MM.1S (cell line): Measurements from ENCODE around the gene PSME2.
"Not testable (repeated sequence)": the region's sequence is repeated elsewhere in the genome, so short reads cannot be mapped to it uniquely, and the experiment has no call there.

Experiments used
- DNase-seq: peaks from one replicate; pipeline ENCODE4 v3.0.0-alpha.2; 2015
- H2AFZ ChIP-seq: fragments of 300-600 bp; sonication (generic); 2 replicates; pipeline ENCODE4 v1.6.0; 2016; ENCODE audit warnings: antibody characterized with exemption, low read length
- H3F3A ChIP-seq: fragments of 300-600 bp; sonication (generic); 2 replicates; pipeline ENCODE4 v1.6.1; 2016; ENCODE audit warnings: mild to moderate bottlenecking, antibody characterized with exemption, low read length, moderate library complexity, mixed read lengths; ENCODE audit not compliant: insufficient read depth
- H3K27ac ChIP-seq: fragments of 300-600 bp; sonication (generic); 2 replicates; pipeline ENCODE4 v1.5.1; 2016; ENCODE audit warnings: mild to moderate bottlenecking, low read length
- H3K27me3 ChIP-seq: fragments of 300-600 bp; sonication (generic); replicated peaks from 2 replicates; pipeline ENCODE4 v1.6.0; 2016; ENCODE audit warnings: low read length; ENCODE audit not compliant: insufficient read depth
- H3K36me3 ChIP-seq: fragments of 300-600 bp; sonication (generic); replicated peaks from 2 replicates; pipeline ENCODE4 v1.6.1; 2016; ENCODE audit warnings: mild to moderate bottlenecking, low read length, mixed read lengths; ENCODE audit not compliant: insufficient read depth
- H3K4me1 ChIP-seq: fragments of 300-600 bp; sonication (generic); 2 replicates; pipeline ENCODE4 v1.6.1; 2016; ENCODE audit warnings: low read length, mixed read lengths
- H3K4me2 ChIP-seq: fragments of 300-600 bp; sonication (generic); 2 replicates; pipeline ENCODE4 v1.6.0; 2016; ENCODE audit warnings: low read depth, low read length
- H3K4me3 ChIP-seq: fragments of 300-600 bp; sonication (generic); 2 replicates; pipeline ENCODE4 v1.5.1; 2016; ENCODE audit warnings: low read length, mixed read lengths
- H3K79me2 ChIP-seq: fragments of 300-600 bp; sonication (generic); 2 replicates; pipeline ENCODE4 v1.6.1; 2016; ENCODE audit warnings: mixed run types, low read length, mixed read lengths
- H3K9ac ChIP-seq: fragments of 300-600 bp; sonication (generic); 2 replicates; pipeline ENCODE4 v1.6.1; 2016; ENCODE audit warnings: low read length, mixed read lengths
- H3K9me2 ChIP-seq: fragments of 300-600 bp; sonication (generic); replicated peaks from 2 replicates; pipeline ENCODE4 v1.6.1; 2016; ENCODE audit warnings: mild to moderate bottlenecking, low read length, mixed read lengths; ENCODE audit not compliant: insufficient read depth
- H3K9me3 ChIP-seq: fragments of 300-600 bp; sonication (generic); replicated peaks from 2 replicates; pipeline ENCODE4 v1.6.1; 2016; ENCODE audit warnings: mild to moderate bottlenecking, low read length, mixed read lengths; ENCODE audit not compliant: insufficient read depth
- H4K20me1 ChIP-seq: fragments of 300-600 bp; sonication (generic); 2 replicates; pipeline ENCODE4 v1.6.1; 2016; ENCODE audit warnings: mild to moderate bottlenecking, low read length, moderate library complexity, mixed read lengths; ENCODE audit not compliant: insufficient read depth
- CTCF ChIP-seq: fragments of 300-600 bp; sonication (generic); IDR thresholded peaks from 2 replicates; pipeline ENCODE4 v1.5.1; 2016; ENCODE audit warnings: antibody characterized with exemption, low read length, mixed read lengths
- EZH2 ChIP-seq: fragments of 300-600 bp; sonication (generic); optimal IDR thresholded peaks from 2 replicates; pipeline ENCODE3; 2017; ENCODE audit warnings: low read depth, mild to moderate bottlenecking, antibody characterized with exemption, low read length, mixed read lengths
- EZH2phosphoT487 ChIP-seq: fragments of 300-600 bp; sonication (generic); IDR thresholded peaks from 2 replicates; pipeline ENCODE4 v1.6.1; 2018; ENCODE audit warnings: antibody characterized with exemption, low read length

Gene PSME2

GRCh38 chr14:24110060-24110459 is 36.4 kb downstream of the PSME2 start:
- Histone ChIP-seq H3K4me1 (peaks cover 18% of the 10 kb centered on the region), H3K9me3 (no peaks in the 10 kb centered on the region), H3K4me3 (no peak overlapping the region), H2AFZ (no peak overlapping the region), H3K9ac (no peak overlapping the region; the same call in 1 of the 2 replicates), H3K4me2 (peak overlapping the region; percentile 54), H3K27me3 (no peaks in the 10 kb centered on the region), H3F3A (peaks cover 22% of the 10 kb centered on the region), H3K79me2 (no peaks in the 10 kb centered on the region), H4K20me1 (no peaks in the 10 kb centered on the region), H3K9me2 (no peaks in the 10 kb centered on the region), H3K36me3 (no peaks in the 10 kb centered on the region), H3K27ac (peak overlapping the region; percentile 85)
- peak; percentile 80 for DNase-seq
- TF ChIP-seq EZH2 (no peak), CTCF (no peak), EZH2phosphoT487 (no peak)

- no peaks in the 10 kb centered on the region for H4K20me1 ChIP-seq
- H3K4me1 ChIP-seq = peaks cover 18% of the 10 kb centered on the region
- no peaks in the 10 kb centered on the region for H3K27me3 ChIP-seq
- TF ChIP-seq CTCF = no peak
- no peak for TF ChIP-seq EZH2phosphoT487
- no peak for TF ChIP-seq EZH2
- H3K9ac ChIP-seq = no peak overlapping the region
- H2AFZ ChIP-seq = no peak overlapping the region
- H3F3A ChIP-seq = peaks cover 14% of the 10 kb centered on the region
- no peak overlapping the region for H3K4me2 ChIP-seq
- H3K36me3 ChIP-seq = no peaks in the 10 kb centered on the region
- no peak overlapping the region for H3K4me3 ChIP-seq
- H3K79me2 ChIP-seq = no peaks in the 10 kb centered on the region
- no peaks in the 10 kb centered on the region for H3K9me2 ChIP-seq
- H3K27ac ChIP-seq = peak overlapping the region; percentile 43; the same call in 1 of the 2 replicates
- DNase-seq = no peak
- no peaks in the 10 kb centered on the region for H3K9me3 ChIP-seq
Measured at GRCh38 chr14:24108336-24108874, 38.0 kb downstream of the PSME2 start.

GRCh38 chr14:24106672-24107271 is 39.6 kb downstream of the PSME2 start:
- H3K4me3 ChIP-seq = no peak overlapping the region
- no peak for DNase-seq
- H3K9me2 ChIP-seq = no peaks in the 10 kb centered on the region
- H3K79me2 ChIP-seq = no peaks in the 10 kb centered on the region
- H2AFZ ChIP-seq = no peak overlapping the region
- no peaks in the 10 kb centered on the region for H3K36me3 ChIP-seq
- H3K9me3 ChIP-seq = no peaks in the 10 kb centered on the region
- peaks cover 12% of the 10 kb centered on the region for H3F3A ChIP-seq
- no peaks in the 10 kb centered on the region for H4K20me1 ChIP-seq
- TF ChIP-seq EZH2phosphoT487 = no peak
- no peak overlapping the region for H3K9ac ChIP-seq
- no peak overlapping the region for H3K4me2 ChIP-seq
- H3K4me1 ChIP-seq = peaks cover 18% of the 10 kb centered on the region
- no peaks in the 10 kb centered on the region for H3K27me3 ChIP-seq
- H3K27ac ChIP-seq = no peak overlapping the region

GRCh38 chr14:24105609-24106239 is 40.7 kb downstream of the PSME2 start:
- not testable (repeated sequence) for H3K27me3 ChIP-seq, H3K36me3 ChIP-seq, H3K9ac ChIP-seq, H3K4me3 ChIP-seq, H3K79me2 ChIP-seq, DNase-seq, H3K4me2 ChIP-seq, H4K20me1 ChIP-seq, H3K9me2 ChIP-seq, H2AFZ ChIP-seq, H3K27ac ChIP-seq, H3K9me3 ChIP-seq
- peaks cover 11% of the 10 kb centered on the region for H3F3A ChIP-seq
- H3K4me1 ChIP-seq = peaks cover 15% of the 10 kb centered on the region
